ENCODE measurements around the gene CPSF4L. TPM values are rescaled to one million over a fixed set of nuclear protein-coding genes. Genes with fewer than 3 reads are reported as not detected.

CPSF4L gene
- total and polyA plus RNA-seq, 2 of the 13 experiments (the other 11 are each of a cell fraction or from before 2014, with no cell fraction given), result 0.73 to 1.6 TPM

DNA sequence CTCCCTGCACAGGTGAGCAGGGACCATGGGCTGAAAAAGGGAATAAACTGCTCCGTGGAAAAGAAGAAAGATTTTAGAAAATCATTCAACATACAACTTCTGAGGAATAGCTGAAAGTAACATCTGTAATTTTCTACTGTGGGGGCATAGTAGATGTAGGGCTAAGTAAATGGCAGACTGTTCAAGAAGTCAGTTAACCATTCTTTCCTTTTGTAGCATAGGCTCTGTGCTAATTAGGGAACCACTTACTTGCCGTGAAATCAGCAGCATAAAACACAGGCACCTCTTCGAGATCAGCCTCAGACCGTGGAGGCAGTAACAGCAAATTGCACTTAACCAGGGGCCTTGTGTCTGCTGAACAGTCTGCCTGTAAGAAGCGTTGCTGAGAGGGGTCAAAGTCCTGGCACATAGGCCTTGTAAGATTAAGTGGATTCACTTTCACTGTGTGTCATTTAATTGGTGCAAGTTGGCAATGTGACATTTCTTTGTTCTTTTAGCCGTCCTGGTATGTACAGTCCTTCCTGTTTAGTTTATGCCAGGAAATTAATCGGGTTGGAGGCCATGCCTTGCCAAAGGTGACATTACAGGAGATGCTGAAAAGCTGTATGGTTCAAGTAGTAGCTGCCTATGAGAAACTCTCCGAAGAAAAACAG is 58.4 kb downstream of the CPSF4L start (continued):
- no peak for TF ChIP-seq SNAPC4 (CRISPR knock-in tag; IDR thresholded peaks at IDR 0.05)
- TF ChIP-seq NFKBIZ (CRISPR knock-in tag; IDR thresholded peaks at IDR 0.05), result no peak
- TF ChIP-seq PBX3 (CRISPR knock-in tag; IDR thresholded peaks at IDR 0.05; ENCODE audit: borderline replicate concordance), result peak; percentile 70; the same call in 1 of the 2 replicates
- no peak for TF ChIP-seq TBL1XR1 (IDR thresholded peaks at IDR 0.05; ENCODE audit: borderline replicate concordance, low read length, partially characterized antibody)
- TF ChIP-seq ATF7-NPFF (CRISPR knock-in tag; IDR thresholded peaks at IDR 0.05; ENCODE audit: low read depth), result 0 out of 2 replicates have a peak, but pooled peaks have one; percentile 22
- no peak for TF ChIP-seq AGO1 (IDR thresholded peaks at IDR 0.05; ENCODE audit: low read depth, low read length, poor library complexity, severe bottlenecking)
- 0 out of 2 replicates have a peak, but pooled peaks have one; percentile 35 for TF ChIP-seq ARNT2 (CRISPR knock-in tag; IDR thresholded peaks at IDR 0.05; ENCODE audit: low read depth)
- no peak for TF ChIP-seq TERF1 (CRISPR knock-in tag; IDR thresholded peaks at IDR 0.05)
- TF ChIP-seq SP2 (CRISPR knock-in tag; IDR thresholded peaks at IDR 0.05), result no peak
- no peak for TF ChIP-seq ZKSCAN1 (IDR thresholded peaks at IDR 0.05; ENCODE audit: low read length)
- TF ChIP-seq, protein P1, sequence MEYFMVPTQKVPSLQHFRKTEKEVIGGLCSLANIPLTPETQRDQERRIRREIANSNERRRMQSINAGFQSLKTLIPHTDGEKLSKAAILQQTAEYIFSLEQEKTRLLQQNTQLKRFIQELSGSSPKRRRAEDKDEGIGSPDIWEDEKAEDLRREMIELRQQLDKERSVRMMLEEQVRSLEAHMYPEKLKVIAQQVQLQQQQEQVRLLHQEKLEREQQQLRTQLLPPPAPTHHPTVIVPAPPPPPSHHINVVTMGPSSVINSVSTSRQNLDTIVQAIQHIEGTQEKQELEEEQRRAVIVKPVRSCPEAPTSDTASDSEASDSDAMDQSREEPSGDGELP (IDR thresholded peaks at IDR 0.05; ENCODE audit: borderline replicate concordance, low read depth), result peak; percentile 15; the same call in 1 of the 2 replicates
- TF ChIP-seq, protein P2, sequence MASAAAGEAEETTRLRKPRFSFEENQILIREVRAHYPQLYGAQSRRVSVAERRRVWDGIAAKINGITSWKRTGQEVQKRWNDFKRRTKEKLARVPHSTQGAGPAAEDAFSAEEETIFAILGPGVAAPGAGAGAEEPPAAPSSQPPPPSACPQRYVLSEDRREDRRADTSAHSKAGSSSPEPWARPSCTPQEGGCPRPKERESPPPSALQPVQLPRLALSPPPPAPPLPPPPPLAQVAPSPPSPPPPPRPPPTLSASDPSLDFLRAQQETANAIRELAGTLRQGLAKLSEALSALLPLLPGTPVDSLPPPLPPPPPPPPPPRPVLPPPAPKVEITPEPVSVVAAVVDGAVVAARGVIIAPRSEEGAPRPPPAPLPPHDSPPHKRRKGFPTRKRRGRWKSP (CRISPR knock-in tag; IDR thresholded peaks at IDR 0.05), result no peak
- TF ChIP-seq HOMEZ (CRISPR knock-in tag; IDR thresholded peaks at IDR 0.05; ENCODE audit: low read depth), result peak; percentile 63; the same call in 1 of the 2 replicates
- no peak for TF ChIP-seq SIN3A (IDR thresholded peaks at IDR 0.05; ENCODE audit: borderline replicate concordance, low read depth, low read length)

Measured in HepG2 (cell line).